GM12874 (cell line): Measurements from ENCODE around the gene SH2B3.

ENCODE experiments used
- CTCF ChIP-seq: IDR thresholded peaks from 2 replicates; pipeline ENCODE4 v1.5.1; 2011; ENCODE audit warnings: low read depth, mild to moderate bottlenecking, control low read depth, low read length, moderate library complexity; ENCODE audit not compliant: insufficient read depth

SH2B3 gene

GRCh38 chr12:111404362-111405148 is 1.2 kb upstream of the SH2B3 start:
- TF ChIP-seq CTCF = no peak

- TF ChIP-seq CTCF = peak; percentile 79
Measured at GRCh38 chr12:111405149-111405858, 419 bp upstream of the SH2B3 start.

GRCh38 chr12:111406474-111407376 is 1.0 kb downstream of the SH2B3 start:
- TF ChIP-seq CTCF = no peak

GRCh38 chr12:111407377-111408115 is 1.8 kb downstream of the SH2B3 start:
- TF ChIP-seq CTCF = no peak

- TF ChIP-seq CTCF = no peak
Measured at GRCh38 chr12:111408116-111408440, 2.4 kb downstream of the SH2B3 start.

GRCh38 chr12:111408686-111409402 is 3.1 kb downstream of the SH2B3 start:
- no peak for TF ChIP-seq CTCF
